IMR-90 (cell line): ENCODE data around the gene ENOX1. TPM values are rescaled to one million over a fixed set of nuclear protein-coding genes. Genes with fewer than 3 reads are reported as not detected.

Source experiments
- ATAC-seq: fragments of 200-7000 bp; cut with Tn5 transposase; 2 replicates; pipeline ENCODE4 v1.9.1; 2020; ENCODE audit warnings: low read depth, mild to moderate bottlenecking, moderate library complexity
- BruUV-seq: library from RNA; stranded (reverse); fragments of 400-500 nt; replicated peaks from 2 replicates; lab custom pipeline; 2021; lab: Mats Ljungman, UMichigan
- CTCF ChIA-PET: fragments of 300-600 bp; formaldehyde crosslinking; extraction: SDS; loops from one replicate; lab custom pipeline; 2021; ENCODE audit warnings: antibody characterized with exemption; lab: Yijun Ruan, JAX
- POLR2A ChIA-PET: fragments of 300-600 bp; sonication (Branson Sonifier 250); formaldehyde crosslinking; loops from one replicate; lab custom pipeline; 2022; ENCODE audit warnings: antibody characterized with exemption; ENCODE audit not compliant: unreplicated experiment; lab: Charles Lee
- DNase-seq: peaks from one replicate; pipeline ENCODE4 v3.0.0; 2013
- H2AFZ ChIP-seq: replicated peaks from 2 replicates; pipeline ENCODE3; 2013; ENCODE audit warnings: low read length, mild to moderate bottlenecking; ENCODE audit not compliant: poor library complexity
- H2AK5ac ChIP-seq: 2 replicates; pipeline ENCODE4 v1.6.1; 2013; ENCODE audit warnings: low read depth, low read length, inconsistent platforms
- H2AK9ac ChIP-seq: replicated peaks from 2 replicates; pipeline ENCODE3; 2013; ENCODE audit warnings: mild to moderate bottlenecking, low read depth, low read length, moderate library complexity; ENCODE audit not compliant: poor library complexity
- H2BK120ac ChIP-seq: 2 replicates; pipeline ENCODE4 v1.6.1; 2013; ENCODE audit warnings: low read depth, low read length, inconsistent platforms
- H2BK15ac ChIP-seq: 3 replicates; pipeline ENCODE4 v1.6.1; 2013; ENCODE audit warnings: low read depth, low read length, inconsistent platforms
- H2BK20ac ChIP-seq: 2 replicates; pipeline ENCODE4 v1.6.1; 2013; ENCODE audit warnings: low read depth, mild to moderate bottlenecking, inconsistent platforms, low read length, moderate library complexity
- H2BK5ac ChIP-seq: 2 replicates; pipeline ENCODE4 v1.6.1; 2013; ENCODE audit warnings: mild to moderate bottlenecking, low read depth, low read length, inconsistent platforms; ENCODE audit not compliant: poor library complexity, severe bottlenecking
- H3K14ac ChIP-seq: replicated peaks from 2 replicates; pipeline ENCODE4 v1.6.1; 2013; ENCODE audit warnings: low read depth, low read length, inconsistent platforms
- H3K18ac ChIP-seq: 2 replicates; pipeline ENCODE4 v1.6.1; 2013; ENCODE audit warnings: low read depth, low read length, control low read depth
- H3K23ac ChIP-seq: 2 replicates; pipeline ENCODE4 v1.6.1; 2013; ENCODE audit warnings: low read depth, low read length, inconsistent platforms
- H3K27ac ChIP-seq: 2 replicates; pipeline ENCODE4 v1.5.1; 2013; ENCODE audit warnings: mild to moderate bottlenecking, control low read depth, low read length; ENCODE audit not compliant: insufficient read depth
- H3K27me3 ChIP-seq: 2 replicates; pipeline ENCODE4 v1.6.1; 2013; ENCODE audit warnings: low read length; ENCODE audit not compliant: control insufficient read depth, insufficient read depth
- H3K36me3 ChIP-seq: 2 replicates; pipeline ENCODE4 v1.6.1; 2013; ENCODE audit warnings: low read length, mixed read lengths; ENCODE audit not compliant: control insufficient read depth, insufficient read depth
- H3K4ac ChIP-seq: 2 replicates; pipeline ENCODE4 v1.6.1; 2013; ENCODE audit warnings: low read depth, low read length, inconsistent platforms
- H3K4me1 ChIP-seq: 2 replicates; pipeline ENCODE4 v1.6.1; 2013; ENCODE audit warnings: low read length, mixed read lengths; ENCODE audit not compliant: control insufficient read depth, insufficient read depth
- H3K4me2 ChIP-seq: 2 replicates; pipeline ENCODE4 v1.6.1; 2013; ENCODE audit warnings: low read depth, mild to moderate bottlenecking, control low read depth, low read length, moderate library complexity
- H3K4me3 ChIP-seq: 2 replicates; pipeline ENCODE4 v1.5.1; 2013; ENCODE audit warnings: low read depth, mild to moderate bottlenecking, control low read depth, low read length, moderate library complexity; ENCODE audit not compliant: insufficient read depth
- H3K56ac ChIP-seq: 2 replicates; pipeline ENCODE4 v1.6.1; 2013; ENCODE audit warnings: low read length, inconsistent platforms; ENCODE audit not compliant: insufficient read depth; ENCODE audit errors: extremely low read depth
- H3K79me1 ChIP-seq, 2 experiments: 2 replicates each; pipeline ENCODE4 v1.6.1; 2013; ENCODE audit warnings: low read length in 2 of 2, inconsistent platforms in 1 of 2, low read depth in 1 of 2
- H3K9ac ChIP-seq: 2 replicates; pipeline ENCODE4 v1.6.1; 2013; ENCODE audit warnings: low read depth, low read length, control low read depth
- H3K9me1 ChIP-seq: 2 replicates; pipeline ENCODE4 v1.6.1; 2013; ENCODE audit warnings: low read length, inconsistent platforms; ENCODE audit not compliant: insufficient read depth
- H3K9me3 ChIP-seq: 2 replicates; pipeline ENCODE4 v1.6.1; 2013; ENCODE audit warnings: low read length; ENCODE audit not compliant: control insufficient read depth, insufficient read depth
- H4K20me1 ChIP-seq: 2 replicates; pipeline ENCODE4 v1.6.1; 2013; ENCODE audit warnings: low read length, inconsistent platforms; ENCODE audit not compliant: insufficient read depth
- H4K5ac ChIP-seq: 2 replicates; pipeline ENCODE4 v1.6.1; 2013; ENCODE audit warnings: mild to moderate bottlenecking, low read depth, low read length, control low read depth
- H4K8ac ChIP-seq, 2 experiments: 2 replicates each; pipeline ENCODE4 v1.6.1; 2013; ENCODE audit warnings: low read depth in 2 of 2, low read length in 2 of 2, control low read depth in 1 of 2, inconsistent platforms in 1 of 2
- H4K91ac ChIP-seq: 2 replicates; pipeline ENCODE4 v1.6.1; 2013; ENCODE audit warnings: low read depth, low read length, inconsistent platforms; ENCODE audit not compliant: insufficient read depth
- BHLHE40 ChIP-seq: fragments of 150-350 bp; IDR thresholded peaks from 2 replicates; pipeline ENCODE4 v1.6.1; 2016; ENCODE audit warnings: mild to moderate bottlenecking, low read depth, low read length
- CEBPB ChIP-seq: IDR thresholded peaks from 2 replicates; pipeline ENCODE4 v1.6.1; 2012; ENCODE audit warnings: low read depth, low read length, improper control_type of control experiment
- CHD1 ChIP-seq: IDR thresholded peaks from 2 replicates; pipeline ENCODE4 v1.6.1; 2012; ENCODE audit warnings: low read depth, low read length, improper control_type of control experiment
- CTCF ChIP-seq: conservative IDR thresholded peaks from 2 replicates; pipeline ENCODE4 v1.5.1; 2012; ENCODE audit warnings: mild to moderate bottlenecking, low read depth, low read length, improper control_type of control experiment
- ELK1 ChIP-seq: fragments of 150-350 bp; IDR thresholded peaks from 2 replicates; pipeline ENCODE4 v1.6.1; 2016; ENCODE audit warnings: low read depth, mild to moderate bottlenecking, low read length, moderate library complexity, borderline replicate concordance
- FOS ChIP-seq: fragments of 150-350 bp; IDR thresholded peaks from 2 replicates; pipeline ENCODE4 v1.6.1; 2016; ENCODE audit warnings: low read depth, low read length
- MAFK ChIP-seq: IDR thresholded peaks from 2 replicates; pipeline ENCODE4 v1.6.1; 2012; ENCODE audit warnings: low read depth, low read length, improper control_type of control experiment
- MAZ ChIP-seq: IDR thresholded peaks from 2 replicates; pipeline ENCODE4 v1.6.1; 2012; ENCODE audit warnings: low read depth, mild to moderate bottlenecking, low read length, improper control_type of control experiment, moderate library complexity, borderline replicate concordance
- MXI1 ChIP-seq: IDR thresholded peaks from 2 replicates; pipeline ENCODE4 v1.6.1; 2012; ENCODE audit warnings: low read depth, mild to moderate bottlenecking, low read length, moderate library complexity, borderline replicate concordance
- NFE2L2 ChIP-seq: fragments of 150-350 bp; IDR thresholded peaks from 2 replicates; pipeline ENCODE4 v1.6.1; 2016; ENCODE audit warnings: low read depth, mild to moderate bottlenecking, low read length
- POLR2A ChIP-seq: IDR thresholded peaks from 2 replicates; pipeline ENCODE4 v1.6.1; 2012; ENCODE audit warnings: mild to moderate bottlenecking, low read depth, low read length
- RAD21 ChIP-seq: IDR thresholded peaks from 2 replicates; pipeline ENCODE4 v1.6.1; 2012; ENCODE audit warnings: low read length, improper control_type of control experiment
- RCOR1 ChIP-seq: IDR thresholded peaks from 2 replicates; pipeline ENCODE4 v1.6.1; 2012; ENCODE audit warnings: mild to moderate bottlenecking, low read length, improper control_type of control experiment; ENCODE audit not compliant: insufficient replicate concordance
- RFX5 ChIP-seq: IDR thresholded peaks from 2 replicates; pipeline ENCODE4 v1.8.0; 2012; ENCODE audit warnings: low read depth, mild to moderate bottlenecking, low read length, moderate library complexity
- SMC3 ChIP-seq: fragments of 150-350 bp; IDR thresholded peaks from 2 replicates; pipeline ENCODE4 v1.6.1; 2016; ENCODE audit warnings: low read depth, mild to moderate bottlenecking, antibody characterized with exemption, low read length, moderate library complexity
- USF2 ChIP-seq: fragments of 150-350 bp; IDR thresholded peaks from 2 replicates; pipeline ENCODE4 v1.6.1; 2017; ENCODE audit warnings: mild to moderate bottlenecking, antibody characterized with exemption, low read length, low read depth
- whole genome bisulfite sequencing, 2 experiments: methylation state at CpG; one replicate each; pipeline versions ENCODE4 v1.1.5 to v1.1.7; 2013; ENCODE audit warnings: missing lambda C conversion rate in 2 of 2; ENCODE audit not compliant: insufficient read length in 1 of 2; ENCODE audit errors: extremely low coverage in 2 of 2; 5-methylcytosine and 5-hydroxymethylcytosine counted together
- dilution Hi-C: fragments of 300-500 bp; cut with HindIII; formaldehyde crosslinking; loops from one replicate; pipeline ENCODE4 v1.14.3; 2018; ENCODE audit warnings: low sequenced_read_pairs; ENCODE audit not compliant: unreplicated experiment
- in situ Hi-C: fragments of 300-500 bp; cut with MboI; formaldehyde crosslinking; loops from 3 replicates; pipeline ENCODE4 v1.14.3; 2019; ENCODE audit warnings: low sequenced_read_pairs, inconsistent platforms, mixed read lengths
- intact Hi-C: fragments of 100-400 bp; cut with micrococcal nuclease; formaldehyde crosslinking; loops from 2 replicates; pipeline ENCODE4 v1.10.0; 2022
- polyA plus RNA-seq, 3 experiments: library from polyadenylated mRNA; depleted of rRNA; stranded (reverse); fragments of >200 nt; gene quantifications; 2 replicates each; pipeline ENCODE4 v1.2.3, GENCODE V29; 2012; ENCODE audit warnings: low replicate concordance in 1 of 3
- total RNA-seq: library from RNA; depleted of rRNA; stranded (reverse); fragments of >200 nt; gene quantifications from 2 replicates; pipeline ENCODE4 v1.2.3, GENCODE V29; 2012

The ENOX1 gene
- total and polyA plus RNA-seq, 2 of the 4 experiments (the other 2 are of a cell fraction), result 0.99 to 1.3 TPM

- Histone ChIP-seq H3K4ac (no peak overlapping the region), H2AK9ac (no peak overlapping the region), H3K27me3 (peaks cover 2% of the 10 kb centered on the region; the same call in 1 of the 2 replicates), H3K56ac (no peak overlapping the region), H2BK120ac (no peak overlapping the region), H3K18ac (no peak overlapping the region), H4K8ac (no peak overlapping the region), H4K91ac (no peak overlapping the region), H3K9me3 (no peaks in the 10 kb centered on the region), H2AK5ac (no peak overlapping the region), H3K4me3 (no peak overlapping the region), H2BK15ac (no peak overlapping the region), H3K36me3 (no peaks in the 10 kb centered on the region), H3K23ac (no peak overlapping the region), H2BK5ac (no peak overlapping the region), H3K4me1 (peaks cover 2% of the 10 kb centered on the region; the same call in 1 of the 2 replicates), H3K79me1 (no peaks in the 10 kb centered on the region), H3K9me1 (no peaks in the 10 kb centered on the region), H3K27ac (no peak overlapping the region), H3K14ac (no peak overlapping the region), H3K9ac (no peak overlapping the region), H4K5ac (no peak overlapping the region; the same call in 1 of the 2 replicates), H4K20me1 (no peaks in the 10 kb centered on the region), H2AFZ (no peak overlapping the region), H3K4me2 (no peak overlapping the region), H2BK20ac (no peak overlapping the region)
- no peak for TF ChIP-seq CTCF
- TF ChIP-seq RFX5, result no peak
- no peak for TF ChIP-seq CHD1
- TF ChIP-seq CEBPB, result no peak
- no peak for TF ChIP-seq USF2
- no peak for TF ChIP-seq NFE2L2
- TF ChIP-seq FOS, result no peak
- TF ChIP-seq MAFK, result no peak
- TF ChIP-seq SMC3, result no peak
- TF ChIP-seq RAD21, result no peak
- no peak for TF ChIP-seq POLR2A
- no peak for TF ChIP-seq MAZ
- TF ChIP-seq RCOR1, result no peak
- TF ChIP-seq ELK1, result no peak
- TF ChIP-seq BHLHE40, result no peak
- no peak for TF ChIP-seq MXI1
- intact Hi-C loops, result no loop called here
- WGBS, 2 experiments, result no CpG with 5 or more reads among the region's 3 CpGs
- dilution Hi-C loops, result no loop called here
- CTCF ChIA-PET, result no interaction called here
- no TSS peak for BruUV-seq
- DNase-seq, result no peak
- no peak for ATAC-seq
- in situ Hi-C loops, result no loop called here
- POLR2A ChIA-PET, result no interaction called here
Measured at GRCh38 chr13:43546816-43547215, 240.0 kb downstream of the ENOX1 start.
